ENCODE data around the gene HS3ST3B1. TPM values are rescaled to one million over a fixed set of nuclear protein-coding genes. Genes with fewer than 3 reads are reported as not detected.

HS3ST3B1 gene
- total and polyA plus RNA-seq, 2 of the 4 experiments (the other 2 are of a cell fraction): 3.1 to 4.3 TPM

DNA sequence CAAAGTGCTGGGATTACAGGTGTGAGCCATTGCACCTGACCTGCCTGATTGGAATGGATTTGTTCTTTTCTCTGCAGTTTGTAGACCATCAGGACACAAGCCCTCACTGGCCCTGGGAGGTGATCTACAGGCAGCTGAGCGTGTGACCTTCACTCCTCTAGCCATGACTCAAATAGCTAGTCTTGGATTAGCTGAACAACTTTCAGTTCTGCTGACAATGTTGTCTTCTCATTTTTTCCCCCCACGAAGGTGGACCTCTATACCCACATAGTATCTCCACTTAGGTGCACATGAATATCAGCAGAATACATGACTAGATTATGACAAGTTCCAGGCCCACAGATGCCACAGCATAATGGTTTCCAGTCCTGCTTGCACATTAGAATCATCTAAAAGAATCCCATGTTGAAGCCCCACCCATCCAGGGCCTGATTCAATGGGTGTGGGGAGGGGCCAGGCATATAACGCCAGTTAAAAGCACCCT, 36.8 kb downstream of the HS3ST3B1 start:
- no peak overlapping the region for H2BK5ac ChIP-seq (ENCODE audit: low read depth, low read length, poor library complexity, severe bottlenecking)
- no peak overlapping the region for H3K4ac ChIP-seq (ENCODE audit: low read depth, low read length)
- no peak overlapping the region for H2AK9ac ChIP-seq (replicated peaks; ENCODE audit: low read depth, low read length, poor library complexity)
- H3K79me1 ChIP-seq (ENCODE audit: low read depth in 1 of 2, low read length in 2 of 2): peaks cover 30 to 78% of the 10 kb centered on the region in 2 experiments
- no peak for TF ChIP-seq MAFK (IDR thresholded peaks at IDR 0.05; ENCODE audit: low read depth, low read length)
- TF ChIP-seq, protein P1, sequence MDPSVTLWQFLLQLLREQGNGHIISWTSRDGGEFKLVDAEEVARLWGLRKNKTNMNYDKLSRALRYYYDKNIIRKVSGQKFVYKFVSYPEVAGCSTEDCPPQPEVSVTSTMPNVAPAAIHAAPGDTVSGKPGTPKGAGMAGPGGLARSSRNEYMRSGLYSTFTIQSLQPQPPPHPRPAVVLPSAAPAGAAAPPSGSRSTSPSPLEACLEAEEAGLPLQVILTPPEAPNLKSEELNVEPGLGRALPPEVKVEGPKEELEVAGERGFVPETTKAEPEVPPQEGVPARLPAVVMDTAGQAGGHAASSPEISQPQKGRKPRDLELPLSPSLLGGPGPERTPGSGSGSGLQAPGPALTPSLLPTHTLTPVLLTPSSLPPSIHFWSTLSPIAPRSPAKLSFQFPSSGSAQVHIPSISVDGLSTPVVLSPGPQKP (IDR thresholded peaks at IDR 0.05; ENCODE audit: borderline replicate concordance, low read depth, low read length): no peak
- TF ChIP-seq, protein P2, sequence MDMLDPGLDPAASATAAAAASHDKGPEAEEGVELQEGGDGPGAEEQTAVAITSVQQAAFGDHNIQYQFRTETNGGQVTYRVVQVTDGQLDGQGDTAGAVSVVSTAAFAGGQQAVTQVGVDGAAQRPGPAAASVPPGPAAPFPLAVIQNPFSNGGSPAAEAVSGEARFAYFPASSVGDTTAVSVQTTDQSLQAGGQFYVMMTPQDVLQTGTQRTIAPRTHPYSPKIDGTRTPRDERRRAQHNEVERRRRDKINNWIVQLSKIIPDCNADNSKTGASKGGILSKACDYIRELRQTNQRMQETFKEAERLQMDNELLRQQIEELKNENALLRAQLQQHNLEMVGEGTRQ (IDR thresholded peaks at IDR 0.05; ENCODE audit: low read depth, low read length): no peak
- no peak for TF ChIP-seq CHD1 (IDR thresholded peaks at IDR 0.05; ENCODE audit: low read depth, low read length)
- TF ChIP-seq FOS (IDR thresholded peaks at IDR 0.05; ENCODE audit: low read depth, low read length): no peak
- no peak for TF ChIP-seq NFE2L2 (IDR thresholded peaks at IDR 0.05; ENCODE audit: low read depth, low read length)
- no peak for TF ChIP-seq RAD21 (IDR thresholded peaks at IDR 0.05; ENCODE audit: low read length)
- TF ChIP-seq RFX5 (IDR thresholded peaks at IDR 0.05; ENCODE audit: low read depth, low read length): no peak
- peaks cover 2% of the 10 kb centered on the region; the same call in 1 of the 2 replicates for H3K4me1 ChIP-seq (ENCODE audit: control insufficient read depth, insufficient read depth, low read length)
- H2AK5ac ChIP-seq (ENCODE audit: low read depth, low read length): no peak overlapping the region
- H2AFZ ChIP-seq (replicated peaks; ENCODE audit: low read length, poor library complexity): no peak overlapping the region
- peaks cover 48% of the 10 kb centered on the region; the same call in 1 of the 2 replicates for H4K20me1 ChIP-seq (ENCODE audit: insufficient read depth, low read length)
- no peak overlapping the region for H2BK120ac ChIP-seq (ENCODE audit: low read depth, low read length)
- POLR2A ChIA-PET (ENCODE audit: unreplicated experiment): no interaction called here
- H3K4me2 ChIP-seq (ENCODE audit: low read depth, low read length): no peak overlapping the region
- no peak overlapping the region for H4K91ac ChIP-seq (ENCODE audit: insufficient read depth, low read depth, low read length)
- no peak overlapping the region for H2BK15ac ChIP-seq (ENCODE audit: low read depth, low read length)
- H4K5ac ChIP-seq (ENCODE audit: low read depth, low read length): no peak overlapping the region
- intact Hi-C loops (cut with micrococcal nuclease): no loop called here
- H3K9ac ChIP-seq (ENCODE audit: low read depth, low read length): no peak overlapping the region
- no peak overlapping the region for H3K4me3 ChIP-seq (ENCODE audit: insufficient read depth, low read depth, low read length)
- H3K9me1 ChIP-seq (ENCODE audit: insufficient read depth, low read length): peaks cover 15% of the 10 kb centered on the region
- H4K8ac ChIP-seq (ENCODE audit: low read depth in 2 of 2, low read length in 2 of 2): no peak overlapping the region
- DNase-seq (no peak), ATAC-seq (ENCODE audit: low read depth) (no peak)
- CTCF ChIA-PET: interaction anchor here (0.6 kb wide), 1 partner anchor 20 kb away, joined by 3 read pairs; no protein-coding TSS in a partner anchor
- dilution Hi-C loops (cut with HindIII; ENCODE audit: low sequenced_read_pairs, unreplicated experiment): no loop called here
- in situ Hi-C loops (cut with MboI; ENCODE audit: low sequenced_read_pairs): no loop called here
- no peaks in the 10 kb centered on the region for H3K9me3 ChIP-seq (ENCODE audit: control insufficient read depth, insufficient read depth, low read length)
- no TSS peak for BruUV-seq (replicated peaks)
- WGBS, 2 experiments (ENCODE audit: extremely low coverage in 2 of 2, insufficient read length in 1 of 2): 80% methylated on average over 1 of the region's 3 CpGs; no CpG with 5 or more reads in 1 of the 2 experiments
- no peaks in the 10 kb centered on the region for H3K27me3 ChIP-seq (ENCODE audit: control insufficient read depth, insufficient read depth, low read length)
- H3K18ac ChIP-seq (ENCODE audit: low read depth, low read length): no peak overlapping the region
- no peak overlapping the region for H2BK20ac ChIP-seq (ENCODE audit: low read depth, low read length)
- H3K23ac ChIP-seq (ENCODE audit: low read depth, low read length): no peak overlapping the region
- no peak overlapping the region for H3K56ac ChIP-seq (ENCODE audit: extremely low read depth, insufficient read depth, low read length)
- no peak overlapping the region for H3K27ac ChIP-seq (ENCODE audit: insufficient read depth, low read length)
- no peak overlapping the region for H3K14ac ChIP-seq (replicated peaks; ENCODE audit: low read depth, low read length)
- H3K36me3 ChIP-seq (ENCODE audit: control insufficient read depth, insufficient read depth, low read length): peaks cover 4% of the 10 kb centered on the region
